Liver (tissue), 9 donors: Measurements from ENCODE around the gene ATP7A. TPM values are rescaled to one million over a fixed set of nuclear protein-coding genes. Genes with fewer than 3 reads are reported as not detected.

ENCODE experiments used
- DNase-seq: peaks from one replicate; pipeline ENCODE4 v3.0.0-alpha.2; 2017; ENCODE audit warnings: low spot score
- H3K27ac ChIP-seq, 2 donors: one replicate each; pipeline ENCODE4 v1.7.0; 2013; ENCODE audit warnings: inconsistent platforms in 2 of 2, low read length in 2 of 2, control low read depth in 1 of 2, low read depth in 1 of 2, mild to moderate bottlenecking in 1 of 2
- H3K27me3 ChIP-seq, 4 donors: one replicate each; pipeline versions ENCODE4 v1.6.1 to v1.7.0; 2013; ENCODE audit warnings: low read length in 3 of 4, inconsistent platforms in 1 of 4, mild to moderate bottlenecking in 1 of 4, moderate library complexity in 1 of 4; ENCODE audit not compliant: control insufficient read depth in 4 of 4, insufficient read depth in 4 of 4
- H3K36me3 ChIP-seq, 4 donors: one replicate each; pipeline versions ENCODE4 v1.6.1 to v1.7.0; 2013; ENCODE audit warnings: low read length in 3 of 4, mild to moderate bottlenecking in 3 of 4, low read depth in 1 of 4, moderate library complexity in 1 of 4; ENCODE audit not compliant: control insufficient read depth in 4 of 4, insufficient read depth in 3 of 4
- H3K4me1 ChIP-seq, 4 donors: one replicate each; pipeline versions ENCODE4 v1.6.1 to v1.7.0; 2013; ENCODE audit warnings: low read length in 3 of 4, mild to moderate bottlenecking in 3 of 4, moderate library complexity in 1 of 4; ENCODE audit not compliant: control insufficient read depth in 4 of 4, insufficient read depth in 4 of 4
- H3K4me3 ChIP-seq, 3 donors: one replicate each; pipeline versions ENCODE4 v1.6.1 to v1.7.0; 2013; ENCODE audit warnings: low read length in 3 of 3, control low read depth in 1 of 3, low read depth in 1 of 3, mild to moderate bottlenecking in 1 of 3
- H3K9ac ChIP-seq, 2 donors: one replicate each; pipeline ENCODE4 v1.7.0; 2013; ENCODE audit warnings: low read length in 2 of 2, mild to moderate bottlenecking in 2 of 2, moderate library complexity in 2 of 2, control low read depth in 1 of 2, low read depth in 1 of 2
- H3K9me3 ChIP-seq, 4 donors: one replicate each; pipeline versions ENCODE4 v1.6.1 to v1.7.0; 2013; ENCODE audit warnings: low read length in 3 of 4; ENCODE audit not compliant: control insufficient read depth in 4 of 4
- ATF3 ChIP-seq: IDR thresholded peaks from 2 replicates; pipeline ENCODE4 v1.6.1; 2016; ENCODE audit warnings: antibody characterized with exemption
- EGR1 ChIP-seq, 2 donors: IDR thresholded peaks; 2 replicates each; pipeline ENCODE4 v1.6.1; 2016 to 2018; ENCODE audit warnings: antibody characterized with exemption in 2 of 2, low read depth in 2 of 2
- FOXA1 ChIP-seq: IDR thresholded peaks from 2 replicates; pipeline ENCODE4 v1.6.1; 2016; ENCODE audit warnings: antibody characterized with exemption
- FOXA2 ChIP-seq: IDR thresholded peaks from 2 replicates; pipeline ENCODE4 v1.6.1; 2016; ENCODE audit warnings: antibody characterized with exemption
- GABPA ChIP-seq, 2 donors: IDR thresholded peaks in 1 of 2; conservative IDR thresholded peaks in 1 of 2; 2 replicates each; pipeline ENCODE4 v1.6.1; 2016; ENCODE audit warnings: antibody characterized with exemption in 2 of 2, mild to moderate bottlenecking in 1 of 2, moderate library complexity in 1 of 2
- HNF4A ChIP-seq, 2 donors: conservative IDR thresholded peaks; 2 replicates each; pipeline ENCODE4 v1.6.1; 2016; ENCODE audit warnings: antibody characterized with exemption in 2 of 2, mild to moderate bottlenecking in 2 of 2
- HNF4G ChIP-seq: IDR thresholded peaks from 2 replicates; pipeline ENCODE4 v1.6.1; 2016; ENCODE audit warnings: antibody characterized with exemption
- JUND ChIP-seq, 2 donors: IDR thresholded peaks; 2 replicates each; pipeline ENCODE4 v1.6.1; 2016; ENCODE audit warnings: antibody characterized with exemption in 2 of 2
- NR2F2 ChIP-seq: IDR thresholded peaks from 2 replicates; pipeline ENCODE4 v1.6.1; 2016; ENCODE audit warnings: antibody characterized with exemption
- RAD21 ChIP-seq, 2 donors: IDR thresholded peaks; 2 replicates each; pipeline ENCODE4 v1.6.1; 2016; ENCODE audit warnings: antibody characterized with exemption in 2 of 2, mild to moderate bottlenecking in 2 of 2
- REST ChIP-seq: IDR thresholded peaks from 2 replicates; pipeline ENCODE4 v1.6.1; 2016; ENCODE audit warnings: antibody characterized with exemption, mild to moderate bottlenecking
- RXRA ChIP-seq, 2 donors: IDR thresholded peaks; 2 replicates each; pipeline ENCODE4 v1.6.1; 2017 to 2018; ENCODE audit warnings: antibody characterized with exemption in 2 of 2, mild to moderate bottlenecking in 1 of 2
- SP1 ChIP-seq: IDR thresholded peaks from 2 replicates; pipeline ENCODE4 v1.6.1; 2018; ENCODE audit warnings: antibody characterized with exemption, mild to moderate bottlenecking
- TAF1 ChIP-seq: conservative IDR thresholded peaks from 2 replicates; pipeline ENCODE4 v1.6.1; 2016; ENCODE audit warnings: antibody characterized with exemption, mild to moderate bottlenecking
- YY1 ChIP-seq: IDR thresholded peaks from 2 replicates; pipeline ENCODE4 v1.6.1; 2016; ENCODE audit warnings: antibody characterized with exemption, mild to moderate bottlenecking
- WGBS: extraction: QIAGEN DNeasy Blood & Tissue Kit; methylation state at CpG from one replicate; pipeline ENCODE4 v1.1.7; 2013; 5-methylcytosine and 5-hydroxymethylcytosine counted together
- polyA plus RNA-seq, 2 donors: library from polyadenylated mRNA; stranded (reverse) in 1 of 2; unstranded in 1 of 2; fragments of 200-250 nt in 1 of 2; fragments of >200 nt in 1 of 2; fragmentation: Nextera tagmentation in 1 of 2; extraction: Ambion mirVana in 1 of 2; gene quantifications; one replicate each; pipeline versions ENCODE4 v1.2.1 to v1.2.3, GENCODE V29; 2013 to 2015
- total RNA-seq, 2 donors: library from RNA; depleted of rRNA; stranded (reverse); fragments of >200 nt; gene quantifications; one replicate each; pipeline ENCODE4 v1.2.3, GENCODE V29; 2014
- TF ChIP-seq, protein P1 (sequence below): IDR thresholded peaks from 2 replicates; pipeline ENCODE4 v1.6.1; 2016; ENCODE audit warnings: antibody characterized with exemption
- TF ChIP-seq, protein P2 (sequence below): IDR thresholded peaks from 2 replicates; pipeline ENCODE4 v1.6.1; 2016; ENCODE audit warnings: antibody characterized with exemption
- donor health status: healthy.
- donor health status: healthy.
- donor health status: healthy.
- donor health status: healthy.
- donor health status: healthy.

ATP7A gene
- total and polyA plus RNA-seq, 4 donors, result 0.75 to 15.3 (median 3.0) TPM

GRCh38 chrX:77975755-77976154 is 65.3 kb downstream of the ATP7A start:
- H3K27ac ChIP-seq, result no peak overlapping the region
- H3K4me1 ChIP-seq, result no peaks in the 10 kb centered on the region
- no peak overlapping the region for H3K4me3 ChIP-seq
- no peak overlapping the region for H3K9ac ChIP-seq
- H3K27me3 ChIP-seq, result no peaks in the 10 kb centered on the region
- TF ChIP-seq GABPA (IDR thresholded peaks at IDR 0.05 in 1 of 2, conservative IDR thresholded peaks at IDR 0.05 in 1 of 2) (no peak), TAF1 (no peak), HNF4A (conservative IDR thresholded peaks at IDR 0.05) (no peak), HNF4G (no peak), JUND (IDR thresholded peaks at IDR 0.05) (no peak), NR2F2 (no peak), ATF3 (no peak), RXRA (IDR thresholded peaks at IDR 0.05) (no peak), FOXA1 (no peak), EGR1 (IDR thresholded peaks at IDR 0.05; ENCODE audit: low read depth in 2 of 2) (no peak), RAD21 (IDR thresholded peaks at IDR 0.05) (no peak), SP1 (no peak), YY1 (no peak), FOXA2 (no peak), REST (no peak)
- TF ChIP-seq, protein P1, sequence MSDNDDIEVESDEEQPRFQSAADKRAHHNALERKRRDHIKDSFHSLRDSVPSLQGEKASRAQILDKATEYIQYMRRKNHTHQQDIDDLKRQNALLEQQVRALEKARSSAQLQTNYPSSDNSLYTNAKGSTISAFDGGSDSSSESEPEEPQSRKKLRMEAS, result no peak
- no peaks in the 10 kb centered on the region for H3K36me3 ChIP-seq
- no peaks in the 10 kb centered on the region for H3K9me3 ChIP-seq
- 94% methylated on average over 2 of the region's 2 CpGs for WGBS
- DNase-seq, result no peak

GRCh38 chrX:77977095-77977494 is 66.6 kb downstream of the ATP7A start:
- Histone ChIP-seq H3K27me3 (no peaks in the 10 kb centered on the region), H3K36me3 (no peaks in the 10 kb centered on the region), H3K4me1 (no peaks in the 10 kb centered on the region), H3K9me3 (no peaks in the 10 kb centered on the region), H3K4me3 (no peak overlapping the region), H3K9ac (no peak overlapping the region), H3K27ac (no peak overlapping the region)
- TF ChIP-seq ATF3 (no peak), EGR1 (IDR thresholded peaks at IDR 0.05; ENCODE audit: low read depth in 2 of 2) (no peak), FOXA2 (no peak), TAF1 (no peak), GABPA (IDR thresholded peaks at IDR 0.05 in 1 of 2, conservative IDR thresholded peaks at IDR 0.05 in 1 of 2) (no peak), FOXA1 (no peak), HNF4G (no peak)
- DNase-seq, result no peak

- H3K36me3 ChIP-seq, result no peaks in the 10 kb centered on the region
- H3K4me1 ChIP-seq, result no peaks in the 10 kb centered on the region
- no peak for DNase-seq
- H3K27me3 ChIP-seq, result no peaks in the 10 kb centered on the region
- H3K9me3 ChIP-seq, result no peaks in the 10 kb centered on the region
- TF ChIP-seq, protein P2, sequence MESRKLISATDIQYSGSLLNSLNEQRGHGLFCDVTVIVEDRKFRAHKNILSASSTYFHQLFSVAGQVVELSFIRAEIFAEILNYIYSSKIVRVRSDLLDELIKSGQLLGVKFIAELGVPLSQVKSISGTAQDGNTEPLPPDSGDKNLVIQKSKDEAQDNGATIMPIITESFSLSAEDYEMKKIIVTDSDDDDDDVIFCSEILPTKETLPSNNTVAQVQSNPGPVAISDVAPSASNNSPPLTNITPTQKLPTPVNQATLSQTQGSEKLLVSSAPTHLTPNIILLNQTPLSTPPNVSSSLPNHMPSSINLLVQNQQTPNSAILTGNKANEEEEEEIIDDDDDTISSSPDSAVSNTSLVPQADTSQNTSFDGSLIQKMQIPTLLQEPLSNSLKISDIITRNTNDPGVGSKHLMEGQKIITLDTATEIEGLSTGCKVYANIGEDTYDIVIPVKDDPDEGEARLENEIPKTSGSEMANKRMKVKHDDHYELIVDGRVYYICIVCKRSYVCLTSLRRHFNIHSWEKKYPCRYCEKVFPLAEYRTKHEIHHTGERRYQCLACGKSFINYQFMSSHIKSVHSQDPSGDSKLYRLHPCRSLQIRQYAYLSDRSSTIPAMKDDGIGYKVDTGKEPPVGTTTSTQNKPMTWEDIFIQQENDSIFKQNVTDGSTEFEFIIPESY, result no peak
- H3K9ac ChIP-seq, result no peak overlapping the region
- WGBS, result 91% methylated on average over 1 of the region's 1 CpG
- H3K27ac ChIP-seq, result no peak overlapping the region
- H3K4me3 ChIP-seq, result no peak overlapping the region
These were observed 67.0 kb downstream of the ATP7A start for GRCh38 chrX:77977518-77977917.
